Erythroblast (primary cell): Measurements from ENCODE around the gene TBX10.
"Not testable (repeated sequence)": the region's sequence is repeated elsewhere in the genome, so short reads cannot be mapped to it uniquely, and the experiment has no call there.

Source experiments
- DNase-seq, 2 experiments: peaks; one replicate each; lab custom pipeline; 2025; lab: John Stamatoyannopoulos, UW
- GATA1 ChIP-seq: IDR thresholded peaks from 2 replicates; pipeline ENCODE4 v1.6.1; 2011; ENCODE audit warnings: low read depth, mild to moderate bottlenecking, control low read depth, low read length, moderate library complexity
- POLR2A ChIP-seq: IDR thresholded peaks from 2 replicates; pipeline ENCODE4 v1.6.1; 2011; ENCODE audit warnings: mild to moderate bottlenecking, low read length

The TBX10 gene

DNA sequence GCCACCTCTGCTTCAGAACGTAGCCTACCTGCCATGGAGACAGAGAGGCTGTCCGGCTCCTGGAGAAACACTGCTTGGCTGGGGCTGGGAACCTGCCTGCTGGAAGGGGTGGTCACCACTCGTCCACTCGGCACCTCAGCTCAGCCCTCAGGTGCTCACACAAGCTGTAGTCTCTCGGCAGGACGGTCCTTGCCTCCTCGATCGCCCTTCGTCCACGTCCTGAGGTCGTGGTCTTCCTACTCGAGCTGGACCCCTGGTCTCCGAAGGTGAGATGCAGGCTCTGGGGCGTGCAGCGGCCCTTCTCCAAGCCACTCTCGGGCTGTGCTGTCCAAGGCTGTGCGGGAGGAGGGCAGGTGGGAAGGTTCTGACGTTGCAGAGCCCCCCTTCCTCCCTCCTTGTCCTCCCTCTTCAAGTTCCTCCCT is at the start of gene TBX10:
Gene TBX10 (minus strand): TSS at position 326 of the 422 bp plus-strand sequence. CDS start 291 bp downstream, at position 35.
- DNase-seq = no peak
- TF ChIP-seq POLR2A = no peak
- TF ChIP-seq GATA1 = no peak

GRCh38 chr11:67689178-67689577 is 49.6 kb upstream of the TBX10 start:
- DNase-seq = no peak
- TF ChIP-seq POLR2A (no peak), GATA1 (no peak)

DNA sequence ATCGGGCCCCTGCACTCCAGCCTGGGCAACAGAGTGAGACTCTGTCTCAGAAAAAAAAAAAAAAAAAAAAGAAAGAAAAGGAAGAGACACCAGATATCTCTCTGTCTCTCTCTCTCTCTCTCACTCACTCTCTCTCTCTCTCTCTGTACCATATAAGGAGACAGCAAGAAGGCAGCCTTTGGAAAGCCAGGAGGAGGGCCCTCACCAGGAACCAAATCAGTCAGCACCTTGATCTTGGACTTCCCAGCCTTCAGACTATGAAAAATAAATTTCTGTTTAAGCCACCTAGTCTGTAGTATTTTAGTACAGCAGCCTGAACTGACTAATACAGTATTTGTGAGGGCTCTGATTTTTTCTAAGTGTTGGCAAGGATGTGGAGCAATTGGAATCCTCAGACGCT is 48.4 kb upstream of the TBX10 start:
- no peak for TF ChIP-seq GATA1
- no peak for TF ChIP-seq POLR2A
- no peak for DNase-seq

GRCh38 chr11:67685641-67686332 is 46.2 kb upstream of the TBX10 start:
- not testable (repeated sequence) for DNase-seq

- not testable (repeated sequence) for DNase-seq
Observed at GRCh38 chr11:67682126-67683034, 42.8 kb upstream of the TBX10 start.

DNA sequence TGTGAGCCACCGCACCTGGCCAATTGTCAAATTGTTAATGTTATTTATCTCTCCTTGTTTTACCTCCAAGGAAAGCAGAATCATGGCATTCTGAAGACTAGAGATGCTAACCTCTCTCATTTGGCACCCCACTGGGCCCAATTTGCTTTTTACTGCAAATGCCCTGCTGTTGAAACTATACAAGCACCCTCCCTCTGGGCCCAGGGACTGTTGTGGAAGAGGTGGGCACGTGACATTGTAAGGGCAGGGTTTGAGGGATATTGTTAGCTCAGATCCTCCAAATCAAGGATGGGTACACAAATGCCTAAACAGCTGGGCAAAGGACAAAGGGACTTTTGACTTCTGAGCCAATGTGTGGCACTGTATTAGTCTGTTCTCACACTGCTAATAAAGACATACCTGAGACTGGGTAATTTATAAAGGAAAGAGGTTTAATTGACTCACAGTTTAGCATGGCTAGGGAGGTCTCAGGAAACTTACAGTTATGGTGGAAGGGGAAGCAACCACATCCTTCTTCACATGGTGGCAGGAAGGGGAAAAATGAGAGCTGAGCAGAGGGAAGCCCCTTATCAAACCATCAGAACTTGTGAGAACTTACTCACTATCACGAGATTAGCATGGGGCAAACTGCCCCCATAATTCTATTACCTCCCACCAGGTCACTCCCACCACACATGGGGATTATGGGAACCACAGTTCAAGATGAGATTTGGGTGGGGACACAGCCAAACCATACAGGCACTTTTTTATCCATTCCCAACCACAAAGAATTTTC is 41.3 kb upstream of the TBX10 start:
- no peak for DNase-seq
- no peak for TF ChIP-seq POLR2A
- TF ChIP-seq GATA1 = no peak

DNA sequence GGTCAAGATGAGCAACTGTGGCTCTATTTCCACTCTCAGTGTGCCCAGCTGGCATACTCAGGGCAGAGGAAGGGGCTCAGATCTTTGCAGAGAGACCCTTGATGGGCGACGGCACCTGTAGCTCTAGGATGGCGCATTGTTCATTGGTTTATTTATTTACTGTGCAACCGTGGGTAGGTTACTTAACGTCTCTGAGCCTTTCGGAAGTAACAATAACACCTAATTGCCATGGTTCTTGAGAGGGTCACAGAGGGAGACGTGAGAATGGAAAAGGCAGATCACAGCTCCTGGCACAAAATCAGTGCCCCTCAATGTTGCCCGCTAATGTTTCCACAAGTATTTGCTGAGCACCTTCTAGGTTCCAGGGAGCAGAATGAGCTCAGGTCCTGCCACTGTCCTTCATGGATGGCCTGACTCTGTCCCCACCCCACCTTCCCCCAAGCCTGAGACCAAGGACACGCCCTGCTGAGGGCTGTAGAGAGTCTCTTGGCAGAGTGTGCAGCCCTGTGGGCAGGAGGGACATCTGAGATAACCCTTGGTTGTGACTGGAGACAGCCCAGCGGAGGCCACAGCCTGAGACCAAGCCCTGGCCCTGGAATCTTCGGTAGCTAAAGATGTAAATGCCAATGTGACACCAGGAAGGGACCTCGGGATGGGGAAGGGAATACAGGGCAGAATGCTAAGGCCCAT is 35.6 kb upstream of the TBX10 start:
- TF ChIP-seq POLR2A (no peak), GATA1 (no peak)
- no peak for DNase-seq

- no peak for DNase-seq
- no peak for TF ChIP-seq GATA1
- no peak for TF ChIP-seq POLR2A
Observed at GRCh38 chr11:67674442-67674871, 34.9 kb upstream of the TBX10 start, which contains the start of gene ALDH3B2. Gene ALDH3B2, minus strand, starts transcription at chr11:67674623. Its CDS starts 7,688 bp downstream, at chr11:67666935.

DNA sequence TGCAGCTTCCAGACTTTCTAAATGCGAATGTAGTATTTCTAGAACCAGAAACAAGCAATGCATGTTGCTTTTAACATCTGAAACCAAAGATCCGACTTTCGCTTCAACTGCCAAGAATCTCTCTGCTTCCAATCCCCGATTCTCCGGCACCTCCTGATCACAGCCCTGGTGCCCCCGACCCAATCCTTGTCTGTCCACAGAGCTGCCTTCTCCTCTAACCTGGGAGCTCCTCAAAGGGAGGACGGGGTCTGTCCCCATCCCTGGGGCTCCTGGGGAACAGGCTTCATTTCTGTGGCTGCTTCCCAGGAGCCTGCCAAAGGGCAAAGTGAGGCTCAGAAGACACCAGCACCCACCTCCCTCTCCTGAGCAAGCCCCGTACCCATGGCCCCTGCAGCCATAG is 34.3 kb upstream of the TBX10 start:
- TF ChIP-seq POLR2A (no peak), GATA1 (no peak)
- no peak for DNase-seq

- TF ChIP-seq GATA1 = no peak
- no peak for DNase-seq
Observed at GRCh38 chr11:67673358-67673757, 33.8 kb upstream of the TBX10 start.

- DNase-seq = no peak
- no peak for TF ChIP-seq GATA1
- no peak for TF ChIP-seq POLR2A
Observed at GRCh38 chr11:67671211-67671520, 31.6 kb upstream of the TBX10 start.

- no peak for DNase-seq
- TF ChIP-seq POLR2A (no peak), GATA1 (no peak)
Observed at GRCh38 chr11:67670316-67671210, 31.0 kb upstream of the TBX10 start.
